Type B pancreatic cell (in vitro differentiated cells): ENCODE results near the gene ARF4. TPM values are rescaled to one million over a fixed set of nuclear protein-coding genes. Genes with fewer than 3 reads are reported as not detected.

Experiments
- DNase-seq: peaks from one replicate; pipeline ENCODE4 v3.0.0; 2021; ENCODE audit warnings: mixed read lengths; ENCODE audit not compliant: unreplicated experiment; ENCODE audit errors: extremely low spot score
- H3K27ac Mint-ChIP-seq: 2 replicates; pipeline ENCODE4 v1.8.0; 2021; ENCODE audit warnings: mild to moderate bottlenecking, mixed read lengths
- H3K27me3 Mint-ChIP-seq: 2 replicates; pipeline ENCODE4 v1.8.0; 2021; ENCODE audit warnings: mixed read lengths
- H3K36me3 Mint-ChIP-seq: 2 replicates; pipeline ENCODE4 v1.8.0; 2021; ENCODE audit warnings: mixed read lengths
- H3K4me1 Mint-ChIP-seq: one replicate; pipeline ENCODE4 v1.8.0; 2021; ENCODE audit warnings: mixed read lengths; ENCODE audit not compliant: unreplicated experiment
- H3K4me3 Mint-ChIP-seq: 2 replicates; pipeline ENCODE4 v1.8.0; 2021; ENCODE audit warnings: mild to moderate bottlenecking, mixed read lengths
- H3K9me3 Mint-ChIP-seq: 2 replicates; pipeline ENCODE4 v1.8.0; 2021; ENCODE audit warnings: mixed read lengths
- total RNA-seq: library from RNA; stranded (reverse); gene quantifications from 2 replicates; pipeline ENCODE4 v1.2.1, GENCODE V29; 2021; ENCODE audit warnings: low replicate concordance
- TF ChIP-seq, protein P1 (sequence below): fragments of 200-600 bp; sonication (generic); conservative IDR thresholded peaks from 2 replicates; pipeline ENCODE4 v1.5.0; 2021; ENCODE audit warnings: antibody characterized with exemption, mild to moderate bottlenecking

Gene ARF4
- total RNA-seq, 1 donor from 2014 or later: 132 TPM

- no peaks in the 10 kb centered on the region for H3K9me3 Mint-ChIP-seq
- H3K27ac Mint-ChIP-seq: no peak overlapping the region
- DNase-seq: no peak
- no peak overlapping the region for H3K4me3 Mint-ChIP-seq
- H3K27me3 Mint-ChIP-seq: no peaks in the 10 kb centered on the region
- no peaks in the 10 kb centered on the region for H3K36me3 Mint-ChIP-seq
- no peaks in the 10 kb centered on the region for H3K4me1 Mint-ChIP-seq
- TF ChIP-seq, protein P1, sequence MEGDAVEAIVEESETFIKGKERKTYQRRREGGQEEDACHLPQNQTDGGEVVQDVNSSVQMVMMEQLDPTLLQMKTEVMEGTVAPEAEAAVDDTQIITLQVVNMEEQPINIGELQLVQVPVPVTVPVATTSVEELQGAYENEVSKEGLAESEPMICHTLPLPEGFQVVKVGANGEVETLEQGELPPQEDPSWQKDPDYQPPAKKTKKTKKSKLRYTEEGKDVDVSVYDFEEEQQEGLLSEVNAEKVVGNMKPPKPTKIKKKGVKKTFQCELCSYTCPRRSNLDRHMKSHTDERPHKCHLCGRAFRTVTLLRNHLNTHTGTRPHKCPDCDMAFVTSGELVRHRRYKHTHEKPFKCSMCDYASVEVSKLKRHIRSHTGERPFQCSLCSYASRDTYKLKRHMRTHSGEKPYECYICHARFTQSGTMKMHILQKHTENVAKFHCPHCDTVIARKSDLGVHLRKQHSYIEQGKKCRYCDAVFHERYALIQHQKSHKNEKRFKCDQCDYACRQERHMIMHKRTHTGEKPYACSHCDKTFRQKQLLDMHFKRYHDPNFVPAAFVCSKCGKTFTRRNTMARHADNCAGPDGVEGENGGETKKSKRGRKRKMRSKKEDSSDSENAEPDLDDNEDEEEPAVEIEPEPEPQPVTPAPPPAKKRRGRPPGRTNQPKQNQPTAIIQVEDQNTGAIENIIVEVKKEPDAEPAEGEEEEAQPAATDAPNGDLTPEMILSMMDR: no peak
Measured at GRCh38 chr3:57530071-57530608, 67.0 kb downstream of the ARF4 start.

Other genes with a start within 250 kb of the ARF4 start
- 0.29 and 0.87 TPM in 2 replicates for gene DNAH12, start 53.0 kb downstream of the ARF4 start, total RNA-seq
- 20.4 and 23.7 TPM in 2 replicates for gene PDE12, start 41.1 kb downstream of the ARF4 start, total RNA-seq
- 29.6 and 31.2 TPM in 2 replicates for gene DENND6A, start 95.7 kb upstream of the ARF4 start, total RNA-seq
- 55.1 and 71.0 TPM in 2 replicates for gene SLMAP, start 159.0 kb upstream of the ARF4 start, total RNA-seq